ENCODE results near the gene SGCA.
A peak's percentile ranks its signal among the peaks of the same experiment; 100 is the strongest.

SGCA gene

GRCh38 chr17:50165466-50165865 lies 339 bp upstream of the SGCA start:
- TF ChIP-seq CTCF (IDR thresholded peaks at IDR 0.05; ENCODE audit: extremely low read depth, missing control alignments), result no peak
- DNase-seq (ENCODE audit: low spot score), result no peak

- no peak for TF ChIP-seq CTCF (IDR thresholded peaks at IDR 0.05; ENCODE audit: extremely low read depth, missing control alignments)
- DNase-seq (ENCODE audit: low spot score), result no peak
Measured at GRCh38 chr17:50166518-50167181, 845 bp downstream of the SGCA start.

- no peak for DNase-seq (ENCODE audit: low spot score)
- TF ChIP-seq CTCF (IDR thresholded peaks at IDR 0.05; ENCODE audit: extremely low read depth, missing control alignments), result no peak
Measured at GRCh38 chr17:50167371-50167770, 1.6 kb downstream of the SGCA start.

- TF ChIP-seq CTCF (IDR thresholded peaks at IDR 0.05; ENCODE audit: extremely low read depth, missing control alignments), result no peak
- no peak for DNase-seq (ENCODE audit: low spot score)
Measured at GRCh38 chr17:50168319-50168718, 2.5 kb downstream of the SGCA start.

GRCh38 chr17:50169121-50169764 lies 3.4 kb downstream of the SGCA start:
- TF ChIP-seq CTCF (IDR thresholded peaks at IDR 0.05; ENCODE audit: extremely low read depth, missing control alignments), result peak; percentile 77
- peak; percentile 77 for DNase-seq (ENCODE audit: low spot score)

- no peak for TF ChIP-seq CTCF (IDR thresholded peaks at IDR 0.05; ENCODE audit: extremely low read depth, missing control alignments)
- DNase-seq (ENCODE audit: low spot score), result no peak
Measured at GRCh38 chr17:50169881-50170459, 4.2 kb downstream of the SGCA start.

- peak; percentile 67 for DNase-seq (ENCODE audit: low spot score)
- TF ChIP-seq CTCF (IDR thresholded peaks at IDR 0.05; ENCODE audit: extremely low read depth, missing control alignments), result no peak
Measured at GRCh38 chr17:50170662-50171370, 5.0 kb downstream of the SGCA start.

Measured in GM20000 (cell line).